ENCODE measurements around the gene MTAP.

Gene MTAP

GRCh38 chr9:21854594-21854993, 52.2 kb downstream of the MTAP start:
- no peak for DNase-seq

GRCh38 chr9:21856301-21857094, 54.1 kb downstream of the MTAP start:
- no peak for DNase-seq

- no peak for DNase-seq
Measured at GRCh38 chr9:21862871-21863270, 60.4 kb downstream of the MTAP start.

- no peak for DNase-seq
Measured at GRCh38 chr9:21864505-21864904, 62.1 kb downstream of the MTAP start.

- DNase-seq, result no peak
Measured at GRCh38 chr9:21866302-21866701, 63.9 kb downstream of the MTAP start.

GRCh38 chr9:21871256-21871975, 69.0 kb downstream of the MTAP start:
- DNase-seq, result no peak

- no peak for DNase-seq
Measured at GRCh38 chr9:21872696-21873095, 70.3 kb downstream of the MTAP start.

GRCh38 chr9:21873540-21874221, 71.2 kb downstream of the MTAP start:
- DNase-seq, result no peak

GRCh38 chr9:21875893-21876292, 73.5 kb downstream of the MTAP start:
- no peak for DNase-seq

- no peak for DNase-seq
Measured at GRCh38 chr9:21883642-21884041, 81.2 kb downstream of the MTAP start.

- no peak for DNase-seq
Measured at GRCh38 chr9:21889673-21890072, 87.2 kb downstream of the MTAP start.

GRCh38 chr9:21890696-21891095, 88.3 kb downstream of the MTAP start:
- no peak for DNase-seq

GRCh38 chr9:21901546-21901945, 99.1 kb downstream of the MTAP start:
- no peak for DNase-seq

GRCh38 chr9:21902136-21902535, 99.7 kb downstream of the MTAP start:
- no peak for DNase-seq

GRCh38 chr9:21903380-21903965, 101.0 kb downstream of the MTAP start:
- no peak for DNase-seq

- no peak for DNase-seq
Measured at GRCh38 chr9:21904371-21904770, 101.9 kb downstream of the MTAP start.

- no peak for DNase-seq
Measured at GRCh38 chr9:21904776-21905175, 102.3 kb downstream of the MTAP start.

GRCh38 chr9:21906213-21906612, 103.8 kb downstream of the MTAP start:
- DNase-seq, result no peak

GRCh38 chr9:21906881-21907280, 104.4 kb downstream of the MTAP start:
- DNase-seq, result no peak

- no peak for DNase-seq
Measured at GRCh38 chr9:21919377-21920362, 117.2 kb downstream of the MTAP start.

GRCh38 chr9:21923694-21924093, 121.3 kb downstream of the MTAP start:
- DNase-seq, result no peak

- DNase-seq, result no peak
Measured at GRCh38 chr9:21927752-21928151, 125.3 kb downstream of the MTAP start.

Data from NCI-H1417 treated with DMSO at 0.1 percent for 48 hours (cell line).